Panc1 (cell line): Measurements from ENCODE around the gene ACER2.

Experiments
- POLR2AphosphoS5 ChIP-seq: IDR thresholded peaks from 2 replicates; pipeline ENCODE4 v1.6.1; 2012; ENCODE audit warnings: mild to moderate bottlenecking, low read depth, low read length, moderate library complexity
- SIN3A ChIP-seq: IDR thresholded peaks from 2 replicates; pipeline ENCODE4 v1.6.1; 2012; ENCODE audit warnings: low read depth, mild to moderate bottlenecking, low read length, moderate library complexity, borderline replicate concordance; ENCODE audit not compliant: insufficient read depth
- TF ChIP-seq, protein P1 (sequence below): fragments of 450-650 bp; IDR thresholded peaks from 2 replicates; pipeline ENCODE4 v1.5.1; 2017; ENCODE audit warnings: mild to moderate bottlenecking
- TF ChIP-seq, protein P2 (sequence below), 2 experiments: IDR thresholded peaks; 2 replicates each; pipeline ENCODE4 v1.6.1; 2011 to 2012; ENCODE audit warnings: low read depth in 2 of 2, control low read depth in 1 of 2, low read length in 1 of 2, mild to moderate bottlenecking in 1 of 2, moderate library complexity in 1 of 2; ENCODE audit not compliant: insufficient read depth in 1 of 2

DNA sequence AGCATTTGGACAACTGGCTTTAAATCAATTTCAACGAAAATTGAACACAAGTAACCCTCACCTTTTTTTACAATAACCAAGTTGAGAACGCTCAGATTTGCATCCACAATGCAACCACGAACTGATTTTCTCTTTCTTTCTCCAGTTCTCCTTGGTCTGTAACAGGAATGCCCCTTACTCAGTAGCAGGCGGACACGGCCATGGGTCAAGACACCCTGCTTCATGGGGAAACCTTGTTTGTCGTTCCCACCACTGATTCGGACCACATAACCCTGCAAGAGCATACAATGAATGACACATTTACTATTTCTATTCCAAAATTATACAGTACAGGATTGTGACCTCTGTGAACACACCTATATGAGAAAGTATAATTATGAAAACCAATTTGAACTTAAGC, 30.2 kb upstream of the ACER2 start:
- TF ChIP-seq, protein P1, sequence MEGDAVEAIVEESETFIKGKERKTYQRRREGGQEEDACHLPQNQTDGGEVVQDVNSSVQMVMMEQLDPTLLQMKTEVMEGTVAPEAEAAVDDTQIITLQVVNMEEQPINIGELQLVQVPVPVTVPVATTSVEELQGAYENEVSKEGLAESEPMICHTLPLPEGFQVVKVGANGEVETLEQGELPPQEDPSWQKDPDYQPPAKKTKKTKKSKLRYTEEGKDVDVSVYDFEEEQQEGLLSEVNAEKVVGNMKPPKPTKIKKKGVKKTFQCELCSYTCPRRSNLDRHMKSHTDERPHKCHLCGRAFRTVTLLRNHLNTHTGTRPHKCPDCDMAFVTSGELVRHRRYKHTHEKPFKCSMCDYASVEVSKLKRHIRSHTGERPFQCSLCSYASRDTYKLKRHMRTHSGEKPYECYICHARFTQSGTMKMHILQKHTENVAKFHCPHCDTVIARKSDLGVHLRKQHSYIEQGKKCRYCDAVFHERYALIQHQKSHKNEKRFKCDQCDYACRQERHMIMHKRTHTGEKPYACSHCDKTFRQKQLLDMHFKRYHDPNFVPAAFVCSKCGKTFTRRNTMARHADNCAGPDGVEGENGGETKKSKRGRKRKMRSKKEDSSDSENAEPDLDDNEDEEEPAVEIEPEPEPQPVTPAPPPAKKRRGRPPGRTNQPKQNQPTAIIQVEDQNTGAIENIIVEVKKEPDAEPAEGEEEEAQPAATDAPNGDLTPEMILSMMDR = no peak
- TF ChIP-seq, protein P2, sequence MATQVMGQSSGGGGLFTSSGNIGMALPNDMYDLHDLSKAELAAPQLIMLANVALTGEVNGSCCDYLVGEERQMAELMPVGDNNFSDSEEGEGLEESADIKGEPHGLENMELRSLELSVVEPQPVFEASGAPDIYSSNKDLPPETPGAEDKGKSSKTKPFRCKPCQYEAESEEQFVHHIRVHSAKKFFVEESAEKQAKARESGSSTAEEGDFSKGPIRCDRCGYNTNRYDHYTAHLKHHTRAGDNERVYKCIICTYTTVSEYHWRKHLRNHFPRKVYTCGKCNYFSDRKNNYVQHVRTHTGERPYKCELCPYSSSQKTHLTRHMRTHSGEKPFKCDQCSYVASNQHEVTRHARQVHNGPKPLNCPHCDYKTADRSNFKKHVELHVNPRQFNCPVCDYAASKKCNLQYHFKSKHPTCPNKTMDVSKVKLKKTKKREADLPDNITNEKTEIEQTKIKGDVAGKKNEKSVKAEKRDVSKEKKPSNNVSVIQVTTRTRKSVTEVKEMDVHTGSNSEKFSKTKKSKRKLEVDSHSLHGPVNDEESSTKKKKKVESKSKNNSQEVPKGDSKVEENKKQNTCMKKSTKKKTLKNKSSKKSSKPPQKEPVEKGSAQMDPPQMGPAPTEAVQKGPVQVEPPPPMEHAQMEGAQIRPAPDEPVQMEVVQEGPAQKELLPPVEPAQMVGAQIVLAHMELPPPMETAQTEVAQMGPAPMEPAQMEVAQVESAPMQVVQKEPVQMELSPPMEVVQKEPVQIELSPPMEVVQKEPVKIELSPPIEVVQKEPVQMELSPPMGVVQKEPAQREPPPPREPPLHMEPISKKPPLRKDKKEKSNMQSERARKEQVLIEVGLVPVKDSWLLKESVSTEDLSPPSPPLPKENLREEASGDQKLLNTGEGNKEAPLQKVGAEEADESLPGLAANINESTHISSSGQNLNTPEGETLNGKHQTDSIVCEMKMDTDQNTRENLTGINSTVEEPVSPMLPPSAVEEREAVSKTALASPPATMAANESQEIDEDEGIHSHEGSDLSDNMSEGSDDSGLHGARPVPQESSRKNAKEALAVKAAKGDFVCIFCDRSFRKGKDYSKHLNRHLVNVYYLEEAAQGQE (IDR thresholded peaks at IDR 0.05; ENCODE audit: insufficient read depth in 1 of 2, low read depth in 2 of 2, low read length in 1 of 2) = no peak
- TF ChIP-seq POLR2AphosphoS5 = no peak
- TF ChIP-seq SIN3A = no peak
